ENCODE measurements around the gene ARG2.

The ARG2 gene

GRCh38 chr14:67619446-67620216, at the start of gene ARG2:
ARG2 (plus strand) TSS chr14:67619920; CDS start chr14:67619978, 58 bp downstream.
- DNase-seq = peak; percentile 78

GRCh38 chr14:67570453-67570852, 49.3 kb upstream of the ARG2 start:
- no peak for DNase-seq

GRCh38 chr14:67571275-67571990, 48.3 kb upstream of the ARG2 start:
- peak; percentile 36 for DNase-seq

- no peak for DNase-seq
Observed at GRCh38 chr14:67571991-67572323, 47.8 kb upstream of the ARG2 start.

- no peak for DNase-seq
Observed at GRCh38 chr14:67572608-67573007, 47.1 kb upstream of the ARG2 start.

GRCh38 chr14:67573228-67574010, 46.3 kb upstream of the ARG2 start:
- DNase-seq = no peak

GRCh38 chr14:67574156-67574555, 45.6 kb upstream of the ARG2 start:
- DNase-seq = no peak

- DNase-seq = no peak
Observed at GRCh38 chr14:67574806-67575205, 44.9 kb upstream of the ARG2 start.

GRCh38 chr14:67575684-67576083, 44.0 kb upstream of the ARG2 start:
- no peak for DNase-seq

- no peak for DNase-seq
Observed at GRCh38 chr14:67576216-67576955, 43.3 kb upstream of the ARG2 start.

GRCh38 chr14:67577181-67577808, 42.4 kb upstream of the ARG2 start:
- DNase-seq = no peak

GRCh38 chr14:67577909-67578749, 41.6 kb upstream of the ARG2 start:
- DNase-seq = no peak

GRCh38 chr14:67579040-67579439, 40.7 kb upstream of the ARG2 start:
- DNase-seq = no peak

GRCh38 chr14:67579636-67580035, 40.1 kb upstream of the ARG2 start:
- no peak for DNase-seq

- DNase-seq = no peak
Observed at GRCh38 chr14:67580336-67581171, 39.2 kb upstream of the ARG2 start.

GRCh38 chr14:67581643-67582042, 38.1 kb upstream of the ARG2 start:
- no peak for DNase-seq

GRCh38 chr14:67582061-67582460, 37.7 kb upstream of the ARG2 start:
- no peak for DNase-seq

- DNase-seq = peak; percentile 8
Observed at GRCh38 chr14:67583711-67584644, 35.7 kb upstream of the ARG2 start.

GRCh38 chr14:67584978-67585377, 34.7 kb upstream of the ARG2 start:
- DNase-seq = no peak
